ENCODE data around the gene CCDC126.

Gene CCDC126

DNA sequence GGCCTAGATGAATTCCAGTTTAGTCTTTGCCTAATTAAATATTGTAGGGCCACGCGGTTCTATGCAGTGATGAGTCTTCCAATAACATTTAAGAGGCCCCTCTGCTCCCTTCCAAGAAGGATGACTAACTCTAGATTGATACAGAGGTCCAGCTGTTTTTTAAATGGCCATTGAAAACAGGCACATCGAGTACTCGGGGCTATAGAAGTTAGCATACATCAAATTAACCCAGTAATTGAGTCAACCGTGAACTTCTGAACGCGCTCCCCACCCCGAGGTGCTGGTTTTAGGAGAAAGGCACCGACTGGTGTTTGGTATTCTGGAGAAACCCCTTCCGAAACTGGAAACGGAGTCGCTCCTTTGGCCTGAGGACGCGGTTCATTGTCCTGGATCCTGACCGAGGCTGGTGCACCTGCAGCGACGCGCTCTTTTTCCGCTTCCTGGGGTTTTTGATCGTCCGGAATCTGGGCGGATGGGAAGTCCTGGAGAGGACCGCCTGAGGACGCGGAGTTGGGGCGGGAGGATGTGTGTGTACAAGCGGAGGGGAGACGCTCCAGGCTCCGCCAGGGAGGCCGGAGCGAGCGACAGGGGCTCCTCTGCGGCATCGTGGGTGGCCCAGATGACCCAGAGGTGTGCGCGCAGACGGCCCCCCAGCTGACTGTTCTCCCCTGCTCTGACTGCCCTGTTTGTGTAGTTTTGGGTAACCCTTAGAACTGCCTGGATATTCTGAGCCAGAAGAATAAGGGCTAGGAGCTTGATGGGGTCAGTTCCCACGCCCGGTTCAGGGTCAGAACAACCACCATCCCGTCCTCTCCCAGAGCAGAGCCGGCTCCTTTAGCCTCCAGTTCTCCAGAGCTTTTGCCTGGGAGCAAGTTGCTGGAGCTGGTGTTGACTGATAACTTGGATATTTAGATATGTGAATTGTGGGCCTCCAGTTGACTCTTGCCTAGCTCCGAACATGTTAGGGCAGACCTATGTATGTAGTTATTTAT, 83.5 kb downstream of the CCDC126 start:
- H3K9me3 ChIP-seq (ENCODE audit: control insufficient read depth, insufficient read depth, low read depth, low read length) = no peaks in the 10 kb centered on the region
- H3K36me3 ChIP-seq (ENCODE audit: control insufficient read depth in 2 of 2, insufficient read depth in 1 of 2, low read length in 2 of 2) = peaks cover 11 to 12% of the 10 kb centered on the region in 2 experiments; a peak in 2 of 3 replicates
- 0 out of 2 replicates have a peak, but pooled peaks cover 5% of the 10 kb centered on the region for H3K4me1 ChIP-seq (ENCODE audit: control insufficient read depth, insufficient read depth, low read length)
- CTCF ChIA-PET = interaction anchor here (0.5 to 4.0 kb wide), 6 partner anchors 15 to 255 kb away, joined by 3 to 23 read pairs (median 3); no protein-coding TSS in a partner anchor
- POLR2A ChIA-PET = interaction anchor here (0.6 to 1.7 kb wide), 3 partner anchors 47 to 82 kb away, joined by 3 to 11 read pairs (median 3); partner anchors contain the start of gene CCDC126
- H3K27ac ChIP-seq (ENCODE audit: extremely low read depth, low read depth, low read length) = peak overlapping the region; percentile 77
- H3K4me3 ChIP-seq (ENCODE audit: low read depth, low read length) = peak overlapping the region; percentile 40
- TF ChIP-seq ZIC2 (tag by site-specific recombination; IDR thresholded peaks at IDR 0.05) = peak; percentile 92
- 0 out of 2 replicates have a peak, but pooled peaks have one; percentile 15 for TF ChIP-seq ZEB2 (tag by site-specific recombination; IDR thresholded peaks at IDR 0.05)
- TF ChIP-seq PATZ1 (tag by site-specific recombination; IDR thresholded peaks at IDR 0.05) = peak; percentile 34; the same call in 1 of the 2 replicates
- peak; percentile 46 for TF ChIP-seq ZNF394 (tag by site-specific recombination; IDR thresholded peaks at IDR 0.05; ENCODE audit: borderline replicate concordance)
- TF ChIP-seq EGR2 (tag by site-specific recombination; IDR thresholded peaks at IDR 0.05; ENCODE audit: low read depth) = 0 out of 2 replicates have a peak, but pooled peaks have one; percentile 16
- TF ChIP-seq PRDM10 (tag by site-specific recombination; IDR thresholded peaks at IDR 0.05) = peak; percentile 69
- peak; percentile 64 for TF ChIP-seq ZBTB20 (tag by site-specific recombination; IDR thresholded peaks at IDR 0.05)
- TF ChIP-seq ZBTB11 (tag by site-specific recombination; conservative IDR thresholded peaks at IDR 0.05; ENCODE audit: low read depth) = peak; percentile 74
- TF ChIP-seq GLIS2 (tag by site-specific recombination; IDR thresholded peaks at IDR 0.05) = peak; percentile 70
- TF ChIP-seq ZSCAN4 (tag by site-specific recombination; IDR thresholded peaks at IDR 0.05) = no peak
- TF ChIP-seq, protein P1, sequence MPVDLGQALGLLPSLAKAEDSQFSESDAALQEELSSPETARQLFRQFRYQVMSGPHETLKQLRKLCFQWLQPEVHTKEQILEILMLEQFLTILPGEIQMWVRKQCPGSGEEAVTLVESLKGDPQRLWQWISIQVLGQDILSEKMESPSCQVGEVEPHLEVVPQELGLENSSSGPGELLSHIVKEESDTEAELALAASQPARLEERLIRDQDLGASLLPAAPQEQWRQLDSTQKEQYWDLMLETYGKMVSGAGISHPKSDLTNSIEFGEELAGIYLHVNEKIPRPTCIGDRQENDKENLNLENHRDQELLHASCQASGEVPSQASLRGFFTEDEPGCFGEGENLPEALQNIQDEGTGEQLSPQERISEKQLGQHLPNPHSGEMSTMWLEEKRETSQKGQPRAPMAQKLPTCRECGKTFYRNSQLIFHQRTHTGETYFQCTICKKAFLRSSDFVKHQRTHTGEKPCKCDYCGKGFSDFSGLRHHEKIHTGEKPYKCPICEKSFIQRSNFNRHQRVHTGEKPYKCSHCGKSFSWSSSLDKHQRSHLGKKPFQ (tag by site-specific recombination; IDR thresholded peaks at IDR 0.05) = peak; percentile 9; the same call in 1 of the 2 replicates
- no peak for TF ChIP-seq ZNF837 (tag by site-specific recombination; IDR thresholded peaks at IDR 0.05)
- TF ChIP-seq, protein P2, sequence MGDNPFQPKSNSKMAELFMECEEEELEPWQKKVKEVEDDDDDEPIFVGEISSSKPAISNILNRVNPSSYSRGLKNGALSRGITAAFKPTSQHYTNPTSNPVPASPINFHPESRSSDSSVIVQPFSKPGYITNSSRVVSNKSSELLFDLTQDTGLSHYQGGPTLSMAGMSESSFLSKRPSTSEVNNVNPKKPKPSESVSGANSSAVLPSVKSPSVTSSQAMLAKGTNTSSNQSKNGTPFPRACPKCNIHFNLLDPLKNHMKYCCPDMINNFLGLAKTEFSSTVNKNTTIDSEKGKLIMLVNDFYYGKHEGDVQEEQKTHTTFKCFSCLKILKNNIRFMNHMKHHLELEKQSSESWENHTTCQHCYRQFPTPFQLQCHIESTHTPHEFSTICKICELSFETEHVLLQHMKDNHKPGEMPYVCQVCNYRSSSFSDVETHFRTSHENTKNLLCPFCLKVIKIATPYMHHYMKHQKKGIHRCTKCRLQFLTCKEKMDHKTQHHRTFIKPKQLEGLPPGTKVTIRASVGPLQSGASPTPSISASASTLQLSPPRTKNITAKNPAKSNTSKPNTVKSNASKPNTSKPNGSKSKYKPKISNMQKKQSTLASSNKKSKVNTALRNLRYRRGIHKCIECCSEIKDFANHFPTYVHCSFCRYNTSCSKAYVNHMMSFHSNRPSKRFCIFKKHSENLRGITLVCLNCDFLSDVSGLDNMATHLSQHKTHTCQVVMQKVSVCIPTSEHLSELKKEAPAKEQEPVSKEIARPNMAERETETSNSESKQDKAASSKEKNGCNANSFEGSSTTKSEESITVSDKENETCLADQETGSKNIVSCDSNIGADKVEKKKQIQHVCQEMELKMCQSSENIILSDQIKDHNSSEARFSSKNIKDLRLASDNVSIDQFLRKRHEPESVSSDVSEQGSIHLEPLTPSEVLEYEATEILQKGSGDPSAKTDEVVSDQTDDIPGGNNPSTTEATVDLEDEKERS (tag by site-specific recombination; IDR thresholded peaks at IDR 0.05) = no peak
- 0 out of 2 replicates have a peak, but pooled peaks have one; percentile 27 for TF ChIP-seq KLF7 (tag by site-specific recombination; IDR thresholded peaks at IDR 0.05; ENCODE audit: borderline replicate concordance)
- TF ChIP-seq ZNF610 (tag by site-specific recombination; IDR thresholded peaks at IDR 0.05; ENCODE audit: borderline replicate concordance) = 0 out of 2 replicates have a peak, but pooled peaks have one; percentile 34
- 0 out of 2 replicates have a peak, but pooled peaks have one; percentile 13 for TF ChIP-seq ZNF600 (tag by site-specific recombination; IDR thresholded peaks at IDR 0.05)
- peak; percentile 75 for TF ChIP-seq IKZF3 (tag by site-specific recombination; IDR thresholded peaks at IDR 0.05)
- TF ChIP-seq MEIS1 (CRISPR knock-in tag; IDR thresholded peaks at IDR 0.05; ENCODE audit: borderline replicate concordance) = no peak
